GM18867 (cell line): ENCODE measurements around the gene KCNJ4.

Experiments used
- ATAC-seq: cut with Tn5 transposase; IDR thresholded peaks from one replicate; pipeline ENCODE4 v1.9.1; 2021; ENCODE audit warnings: mild to moderate bottlenecking, moderate library complexity; ENCODE audit not compliant: unreplicated experiment

The KCNJ4 gene

DNA sequence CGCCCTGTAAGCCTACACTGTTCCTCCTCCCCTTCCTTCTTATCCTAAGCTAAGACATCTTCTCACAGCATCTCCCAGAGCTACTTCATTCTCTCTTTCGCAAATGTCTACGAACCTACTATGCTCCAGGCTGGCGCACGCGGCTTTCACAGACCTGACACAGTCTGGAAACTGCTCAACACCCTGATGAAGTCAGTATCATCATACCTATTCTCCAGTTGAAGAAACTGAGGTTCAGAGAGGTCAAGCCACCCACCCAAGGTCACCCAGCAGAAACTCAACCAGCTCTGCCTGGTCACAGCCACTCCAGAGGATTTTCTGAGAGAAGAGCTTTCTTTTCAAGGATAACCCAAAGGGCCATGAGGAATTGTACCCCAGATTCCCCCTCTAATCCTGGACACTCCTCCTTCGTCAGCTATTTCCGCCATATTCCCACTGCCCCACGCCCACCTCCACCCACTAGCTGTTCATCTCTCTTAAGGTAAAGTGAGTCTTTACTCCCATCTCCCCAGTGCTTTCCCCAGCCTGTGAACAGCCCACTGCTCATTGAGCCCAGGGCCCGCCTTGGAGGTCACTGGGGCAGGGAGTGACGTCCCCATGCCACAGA lies 1.8 kb downstream of the KCNJ4 start:
- no peak for ATAC-seq

DNA sequence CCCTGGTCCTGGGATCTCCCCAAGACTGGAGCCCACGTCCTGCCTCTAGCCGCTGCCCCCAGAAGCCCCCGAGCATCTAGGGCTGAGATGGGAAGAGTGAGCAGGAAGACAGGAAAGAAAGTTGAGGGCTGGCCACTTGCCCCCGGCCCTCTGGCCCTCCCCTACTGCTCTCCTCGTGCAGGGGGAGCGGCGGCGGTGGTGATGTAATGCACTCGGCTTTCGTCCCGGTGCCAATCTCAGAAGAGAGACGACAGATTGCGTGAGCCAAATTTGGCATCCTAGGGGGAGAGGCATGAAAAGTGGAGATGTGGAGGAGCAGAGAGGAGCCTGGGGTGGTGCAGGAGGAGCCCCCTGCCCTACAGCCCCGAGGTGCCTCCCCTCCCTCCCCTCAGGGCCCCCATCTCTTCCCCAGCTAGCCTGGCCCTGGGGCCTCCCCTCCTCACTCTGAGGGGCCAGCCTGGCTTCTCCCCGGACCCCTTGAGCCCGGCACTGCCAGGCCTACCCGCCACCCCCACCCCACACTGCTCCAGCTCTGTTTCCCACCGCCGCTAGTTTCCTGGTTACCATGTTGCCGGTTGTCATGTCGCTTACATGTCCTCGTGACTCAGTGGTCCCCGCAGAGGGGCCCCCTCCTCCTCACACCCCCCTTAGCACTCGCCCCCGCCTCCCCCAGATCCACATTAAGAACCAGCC lies 2.5 kb downstream of the KCNJ4 start:
- ATAC-seq, result no peak

DNA sequence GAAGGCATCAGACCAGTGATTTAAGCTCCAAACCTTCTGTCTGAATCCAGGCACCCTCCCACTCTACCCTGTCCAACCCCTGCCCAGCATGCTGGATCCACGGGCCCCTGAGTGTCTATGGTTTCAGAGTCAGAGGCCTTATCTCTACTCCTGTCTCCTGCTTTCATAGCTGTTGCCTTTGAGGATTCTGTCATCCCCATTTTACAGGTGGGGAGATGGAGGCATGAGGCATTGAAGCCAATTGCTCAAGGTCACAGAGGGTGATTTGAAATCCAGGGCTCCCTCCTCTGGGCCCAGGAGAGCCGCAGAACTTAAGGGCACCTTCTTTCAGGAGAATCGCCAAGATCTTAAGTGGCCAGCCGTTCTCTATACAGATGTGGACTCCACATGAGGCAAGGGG lies 3.1 kb downstream of the KCNJ4 start:
- no peak for ATAC-seq

DNA sequence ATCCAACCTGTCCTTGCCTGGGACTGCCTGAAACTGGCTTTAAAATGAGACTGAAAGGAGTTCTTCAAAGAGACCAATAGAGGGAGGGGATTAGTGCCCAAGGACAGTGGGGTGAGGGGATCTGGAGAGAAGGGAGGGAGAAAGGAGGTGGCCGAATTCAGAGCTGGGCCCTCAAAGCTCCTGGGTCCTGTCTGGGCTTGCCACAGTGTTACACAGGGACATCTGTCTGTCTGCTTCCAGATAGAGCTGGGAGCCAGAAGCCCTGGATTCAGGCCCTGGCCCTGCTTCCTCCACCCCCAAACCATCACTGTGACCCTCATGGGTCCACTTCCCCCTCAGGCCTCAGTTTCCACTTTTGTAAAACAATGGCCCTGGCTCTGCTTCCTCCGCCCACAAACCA lies 3.6 kb downstream of the KCNJ4 start:
- ATAC-seq, result no peak

DNA sequence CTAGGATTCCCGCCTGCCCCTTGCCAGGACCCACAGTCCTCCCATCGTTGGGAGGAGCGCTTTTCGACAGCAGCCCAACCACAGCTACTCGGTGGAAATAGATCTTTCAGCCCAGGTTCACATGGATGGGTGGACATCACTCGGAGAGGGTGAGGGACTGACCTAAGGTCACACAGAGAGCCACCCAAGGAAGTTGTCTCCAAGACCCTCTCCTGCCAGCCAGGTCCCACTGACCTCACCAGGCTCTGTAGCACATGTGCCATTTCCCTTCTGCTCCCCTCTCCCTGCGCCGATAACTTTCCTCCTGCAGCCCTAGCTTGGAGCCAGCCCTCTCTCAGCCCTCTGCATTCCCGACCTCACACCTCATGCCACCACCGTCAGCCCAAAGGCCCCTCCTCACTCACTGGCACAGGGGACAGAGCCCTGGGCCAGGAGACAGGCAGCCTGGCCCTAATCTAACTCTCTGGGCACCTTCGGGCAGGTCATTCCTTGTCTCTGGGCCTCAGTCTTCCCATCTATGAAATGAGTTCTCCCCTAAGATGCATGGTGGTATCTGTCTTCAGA lies 4.7 kb downstream of the KCNJ4 start:
- ATAC-seq, result no peak

DNA sequence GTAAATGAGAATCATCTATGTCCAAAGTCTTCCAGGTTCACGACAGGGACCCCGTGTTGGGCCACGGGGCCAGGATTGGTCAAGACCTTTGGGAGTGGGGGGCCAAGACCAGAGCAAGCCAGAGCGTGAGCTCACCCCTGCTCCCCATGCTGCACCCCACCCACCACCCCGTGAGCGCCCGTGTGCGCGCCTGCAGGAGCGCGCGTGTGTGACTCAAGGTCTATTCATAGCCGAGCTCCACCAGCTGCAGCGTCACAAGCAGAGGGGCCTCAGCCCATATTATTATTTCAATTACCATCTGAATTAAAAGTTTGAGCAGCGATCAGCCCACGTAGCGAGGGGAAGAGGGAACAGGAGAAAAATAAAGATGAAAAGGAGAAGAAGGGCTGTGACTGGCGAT lies 5.2 kb downstream of the KCNJ4 start:
- ATAC-seq, result no peak

DNA sequence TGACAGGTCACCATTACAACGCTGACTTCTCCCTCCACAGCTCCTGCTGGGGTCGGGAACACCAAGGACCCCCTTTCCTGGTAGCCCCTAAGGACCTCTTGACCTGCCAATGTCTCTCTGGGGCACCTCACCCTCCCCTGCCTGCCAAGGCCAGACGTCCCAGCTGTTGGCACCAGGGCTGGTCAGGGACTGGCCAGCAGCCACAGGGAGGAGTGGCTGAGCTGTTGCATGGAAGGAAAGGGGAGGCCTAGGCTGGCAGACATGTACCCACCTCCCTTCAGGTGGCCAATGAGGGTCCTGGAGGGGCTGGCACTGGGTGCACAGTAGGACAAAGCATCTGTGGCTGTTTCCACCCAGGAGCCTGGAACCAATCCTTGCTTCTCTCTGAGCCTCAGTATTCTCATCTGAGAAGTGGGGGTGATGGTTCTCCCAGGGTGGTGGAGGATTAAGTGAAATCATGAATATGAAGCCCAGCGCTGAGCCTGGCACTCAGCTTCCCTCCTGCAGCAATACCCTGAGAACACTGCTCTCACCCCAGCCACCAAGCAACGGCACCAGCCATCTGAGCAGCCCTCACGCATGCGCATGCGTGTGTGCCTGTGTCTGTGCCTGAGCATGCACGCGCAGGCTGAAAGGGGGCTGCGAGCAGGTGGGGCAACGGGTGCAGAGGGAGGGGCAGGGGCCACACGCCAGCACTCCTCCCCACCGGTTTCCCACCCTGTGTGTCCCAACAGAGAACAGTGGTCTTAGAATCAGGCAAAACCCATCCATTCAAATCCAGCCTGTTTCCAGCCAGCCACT lies 5.9 kb downstream of the KCNJ4 start:
- no peak for ATAC-seq

DNA sequence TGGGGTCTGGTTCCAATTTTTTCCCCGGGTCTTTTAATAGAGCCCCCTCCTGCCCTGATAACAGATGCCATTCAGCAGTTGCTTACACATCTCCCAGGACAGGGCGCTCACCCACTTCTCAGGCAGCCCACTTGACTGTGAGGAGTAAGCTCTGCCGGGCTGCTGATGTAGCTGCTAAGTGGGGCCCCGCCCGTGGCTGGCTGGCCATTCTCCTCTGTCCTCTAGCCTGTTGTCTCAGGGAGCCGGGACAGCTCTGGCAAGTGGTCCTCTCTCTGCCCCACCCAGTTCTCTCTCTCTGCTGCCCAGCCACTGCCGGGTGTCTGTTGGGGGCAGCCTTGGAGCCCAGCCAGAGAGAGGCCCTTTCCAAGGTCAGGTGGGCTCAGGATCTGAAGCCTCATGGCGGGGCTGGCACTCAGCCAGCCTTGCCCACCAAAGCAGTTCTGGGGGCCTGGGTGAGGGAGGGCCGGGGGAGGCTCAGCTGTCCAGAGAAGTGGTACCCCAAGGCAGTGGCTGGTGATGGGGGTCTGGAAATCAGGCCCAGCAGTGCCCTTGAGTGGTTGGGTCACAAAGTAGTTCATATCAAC lies 8.9 kb downstream of the KCNJ4 start:
- no peak for ATAC-seq

DNA sequence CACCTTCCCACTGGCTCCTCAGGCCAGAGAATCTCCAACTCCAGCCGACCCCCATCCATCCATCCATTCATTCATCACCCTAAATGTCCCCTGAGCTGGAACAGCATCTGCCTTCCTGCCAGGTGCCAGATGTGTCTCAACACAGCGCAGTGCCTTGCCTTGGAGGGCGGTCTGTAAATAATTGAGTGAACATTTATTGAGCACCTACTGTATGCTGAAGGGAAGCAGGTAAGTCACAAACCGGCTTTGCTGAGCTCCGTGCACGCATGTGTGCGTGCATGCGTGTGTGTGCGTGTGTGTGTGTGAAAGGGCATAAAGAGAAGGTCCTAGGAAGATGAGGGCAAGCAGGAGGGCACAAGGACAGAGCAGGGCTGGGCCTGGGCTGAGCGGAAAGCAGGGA lies 10.2 kb downstream of the KCNJ4 start:
- ATAC-seq, result no peak

DNA sequence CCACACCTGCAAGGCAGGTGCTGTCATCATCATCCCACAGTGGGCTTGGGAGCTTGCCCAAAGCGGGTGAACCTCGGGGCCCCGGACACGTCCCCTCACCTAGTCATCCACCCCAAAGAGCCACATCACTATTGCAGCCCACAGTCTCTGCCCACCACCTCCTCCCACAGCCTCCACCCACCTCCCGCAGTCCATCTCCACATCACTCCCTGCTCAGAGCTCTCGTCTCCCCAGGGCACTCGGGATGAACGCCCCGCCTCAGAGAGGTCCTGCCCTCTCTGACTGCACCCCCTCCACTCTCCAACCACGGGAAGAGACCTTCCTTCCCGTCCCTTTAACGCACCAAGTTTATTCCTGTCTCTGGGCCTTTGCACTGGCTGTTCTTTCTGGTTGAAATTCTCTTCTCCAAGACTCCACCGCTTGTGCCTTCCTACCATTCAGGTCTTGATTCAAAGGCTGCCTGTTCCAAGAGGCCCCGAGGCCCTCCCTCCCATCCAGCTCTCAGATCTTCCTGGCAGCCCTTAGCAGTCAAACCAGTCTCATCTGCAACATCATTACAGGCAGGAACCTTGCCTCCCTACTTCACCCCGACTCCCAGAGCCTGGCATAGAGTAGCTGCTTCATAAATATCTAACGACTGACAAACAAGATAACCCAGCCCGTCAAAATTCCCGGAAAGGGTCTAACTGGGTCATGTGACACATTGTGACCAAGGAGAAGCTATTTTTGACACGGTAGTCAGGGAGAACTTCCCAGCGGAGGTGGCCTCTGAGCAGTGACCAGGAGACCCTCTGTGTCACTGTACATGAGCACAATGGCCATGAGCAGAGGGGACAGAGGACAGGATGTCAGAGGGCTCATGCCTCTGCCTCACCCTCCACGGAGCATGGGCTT lies 11.1 kb downstream of the KCNJ4 start:
- ATAC-seq, result no peak

DNA sequence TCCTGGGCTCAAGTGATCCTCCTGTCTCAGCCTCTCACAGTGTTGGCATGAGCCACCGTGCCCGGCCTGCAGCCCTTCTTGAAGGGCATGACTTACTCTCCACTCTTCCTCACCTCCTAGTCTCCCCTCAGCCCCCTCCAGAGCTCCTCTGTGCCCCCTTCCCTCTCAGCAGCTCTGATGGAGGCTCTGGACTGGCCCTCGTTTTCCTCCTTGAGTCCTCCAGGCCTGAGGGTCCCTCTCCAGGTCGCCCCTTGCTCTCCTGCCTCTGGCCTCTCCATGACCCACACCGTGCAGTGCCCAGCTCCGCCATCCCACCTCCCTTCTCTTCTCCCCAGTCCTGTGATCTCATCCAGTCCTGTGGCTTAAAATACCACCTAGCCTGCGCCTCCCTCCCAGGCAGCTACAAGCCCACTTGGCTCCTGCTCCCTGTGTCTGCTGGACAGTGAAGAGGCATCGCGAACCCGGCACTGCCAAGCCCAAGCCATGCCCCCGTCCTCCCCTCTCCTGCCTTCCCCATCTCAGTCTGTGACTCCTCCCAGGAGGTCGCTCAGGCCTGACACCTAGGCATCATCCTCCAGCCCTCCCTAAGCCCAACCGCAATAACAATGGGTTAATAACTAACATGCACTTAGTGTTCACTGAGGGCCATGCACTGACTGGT lies 11.9 kb downstream of the KCNJ4 start:
- no peak for ATAC-seq

DNA sequence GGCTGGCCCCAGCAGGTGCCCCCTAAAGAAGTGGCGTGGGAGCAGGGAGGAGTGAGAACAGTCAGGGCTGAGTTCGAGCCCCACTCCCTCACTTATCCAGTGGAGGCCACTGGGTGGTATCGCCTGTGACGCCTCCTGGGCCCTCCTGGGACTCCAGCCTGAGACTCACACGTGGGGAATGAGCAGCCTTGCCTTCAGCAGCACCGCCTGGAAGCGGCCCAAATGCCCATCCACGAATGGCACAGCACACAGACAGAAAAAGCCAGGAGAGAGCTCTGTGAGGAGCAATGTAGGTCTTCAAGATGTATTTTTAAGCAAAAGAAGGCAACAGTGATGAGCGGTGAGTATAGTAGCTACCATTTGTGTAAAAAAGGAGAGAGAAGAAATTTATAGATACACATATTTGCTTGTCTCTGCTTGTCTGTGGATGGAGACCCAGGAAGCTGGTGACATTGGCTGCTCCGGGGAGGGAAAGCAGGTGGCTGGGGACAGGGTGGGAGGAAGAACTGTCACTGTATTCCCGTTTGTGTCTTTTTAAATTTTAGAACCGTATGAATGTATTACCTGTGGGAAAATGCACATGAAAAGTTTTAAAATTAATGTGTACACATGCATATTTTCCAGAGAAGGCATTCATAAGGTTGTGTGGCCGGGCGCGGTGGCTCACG lies 13.2 kb downstream of the KCNJ4 start:
- ATAC-seq, result no peak

DNA sequence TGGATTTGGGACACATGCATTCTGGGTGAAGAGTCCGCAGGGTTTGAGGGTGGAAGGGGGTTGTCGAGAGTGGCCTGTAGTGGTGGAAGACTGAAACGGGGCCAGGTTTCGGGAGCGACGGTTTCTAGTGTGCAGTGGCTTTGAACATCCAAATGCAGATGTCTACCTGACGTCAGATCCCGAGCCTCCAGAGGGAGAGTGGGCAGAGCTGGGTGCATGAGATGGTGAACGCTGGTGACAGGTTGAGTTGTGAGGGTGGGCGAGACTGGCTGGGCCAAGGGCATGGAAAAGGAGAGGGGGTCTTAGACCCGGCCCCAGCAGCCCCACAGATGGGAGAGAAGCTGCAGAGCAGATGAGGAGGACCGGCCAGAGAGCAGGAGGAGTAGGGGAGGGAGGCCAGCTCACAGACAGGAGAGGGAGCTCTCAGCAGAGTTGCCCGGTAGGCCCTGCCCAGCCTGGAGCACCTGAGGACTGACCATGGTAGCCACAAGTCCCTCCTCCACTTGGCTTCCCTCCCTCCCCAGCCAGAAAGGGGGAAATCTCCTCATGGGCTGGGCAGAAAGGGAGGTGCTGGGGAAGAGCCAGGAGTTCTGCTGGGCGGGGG lies 14.2 kb downstream of the KCNJ4 start:
- ATAC-seq, result no peak

DNA sequence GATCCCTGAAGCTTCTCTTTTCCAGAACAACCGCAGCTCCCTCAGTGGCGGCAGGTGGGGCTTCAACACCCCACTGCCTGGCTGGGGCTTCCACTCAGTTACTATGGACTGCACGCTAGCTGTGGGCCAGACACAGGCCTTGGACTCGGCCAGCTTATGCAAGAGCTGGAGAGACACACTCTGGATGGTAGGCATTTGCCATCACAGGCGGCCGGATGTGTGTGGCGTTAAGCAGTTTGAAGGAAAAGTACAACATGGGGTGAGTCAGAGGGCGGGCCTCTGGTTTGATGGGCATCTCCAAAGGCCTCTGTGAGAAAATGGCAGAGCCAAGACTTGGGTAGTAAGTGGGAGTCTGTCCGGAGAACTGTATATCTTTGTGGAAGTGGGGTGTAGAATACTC lies 17.6 kb downstream of the KCNJ4 start:
- no peak for ATAC-seq

DNA sequence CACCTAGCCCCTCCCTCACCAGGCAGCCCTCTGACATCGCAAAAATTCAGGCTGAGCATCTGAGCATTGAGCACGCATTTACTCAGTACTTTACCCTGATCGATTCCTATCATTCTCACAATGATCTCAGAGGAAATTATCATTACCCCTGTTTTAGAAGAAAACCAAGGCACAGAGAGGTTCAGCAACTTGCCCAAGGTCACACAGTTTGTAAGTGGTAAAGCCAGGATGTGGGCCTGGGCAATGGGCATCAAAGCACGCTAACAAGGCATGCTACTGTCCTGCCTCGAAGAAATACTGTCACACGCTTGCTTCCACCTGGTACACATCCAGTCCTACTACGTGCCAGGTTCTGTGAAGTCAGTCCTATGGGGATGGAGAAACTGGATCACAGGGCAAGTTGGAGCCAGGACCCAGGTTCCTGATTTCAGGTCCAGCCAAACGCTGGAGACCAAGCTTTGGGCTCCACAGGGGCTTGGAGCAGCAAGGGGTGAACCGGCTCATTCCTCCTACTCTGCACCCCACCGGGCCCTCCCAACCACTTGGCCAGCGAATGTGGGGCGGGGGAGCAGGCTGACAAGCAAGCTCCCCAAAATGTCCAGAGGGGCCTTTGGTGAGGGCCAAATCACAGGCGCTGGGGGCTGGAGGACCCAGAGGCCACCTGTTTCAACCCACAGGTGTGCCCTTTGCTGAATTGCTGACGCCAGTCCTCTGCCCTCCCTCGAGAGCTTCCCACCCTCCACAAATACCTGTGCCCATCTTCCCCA lies 18.2 kb downstream of the KCNJ4 start:
- ATAC-seq, result no peak

DNA sequence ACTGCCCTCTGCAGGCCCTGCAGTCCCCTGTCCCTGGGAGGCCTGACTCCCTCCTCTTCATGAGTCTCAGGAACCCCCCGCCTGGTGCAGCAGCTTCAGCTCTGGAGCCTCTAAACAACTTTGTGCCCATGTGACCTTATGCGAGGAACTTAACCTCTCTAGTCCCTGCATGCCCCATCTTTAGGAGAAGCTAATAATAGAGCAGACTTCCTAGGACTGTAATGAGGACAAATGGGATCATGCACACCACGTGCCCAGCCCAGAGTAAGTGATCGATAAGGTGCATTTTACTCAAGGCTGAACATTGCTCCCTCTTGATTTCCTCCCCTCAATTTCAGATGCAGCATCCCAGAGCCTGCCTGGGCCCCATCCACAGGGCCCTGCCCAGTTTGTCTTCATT lies 19.0 kb downstream of the KCNJ4 start:
- no peak for ATAC-seq

DNA sequence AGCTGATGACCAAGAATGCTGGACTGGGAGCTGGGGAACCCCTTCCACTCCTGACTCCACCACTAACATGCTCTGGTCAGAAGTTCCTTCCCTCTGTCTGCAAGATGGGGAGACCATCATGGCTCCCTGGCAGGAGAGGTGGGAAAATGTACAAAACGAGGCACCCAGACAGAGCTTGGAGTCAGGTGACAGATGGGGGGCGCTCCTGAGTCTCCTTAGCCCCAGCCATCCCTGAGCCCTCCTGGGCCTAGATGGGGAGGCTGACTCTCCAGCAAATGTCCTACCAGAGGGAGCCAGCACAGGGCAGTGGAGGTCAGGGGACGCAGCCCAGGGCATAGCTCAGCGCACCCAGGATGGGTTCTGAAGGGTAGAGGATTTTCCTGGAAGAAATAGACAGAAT lies 20.0 kb downstream of the KCNJ4 start:
- no peak for ATAC-seq

DNA sequence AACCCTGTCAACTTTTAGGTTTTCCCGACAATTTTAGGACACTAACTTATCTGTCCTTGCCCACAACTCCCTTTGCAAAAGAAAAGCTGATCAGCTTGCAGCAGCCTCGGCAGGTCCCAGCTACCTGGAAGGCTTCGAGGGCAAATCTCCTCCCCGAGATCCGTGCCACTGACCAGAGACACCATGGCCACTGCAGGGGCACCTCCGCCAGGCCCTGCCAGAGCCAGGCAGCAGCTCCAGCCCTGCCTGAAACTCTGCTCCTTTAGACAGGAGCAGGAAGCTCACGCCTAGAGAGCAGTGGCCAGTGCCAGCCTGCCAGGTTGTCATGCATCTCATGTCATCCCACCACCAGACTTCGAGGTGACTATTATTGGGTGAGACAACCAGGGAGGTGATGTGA lies 21.1 kb downstream of the KCNJ4 start:
- no peak for ATAC-seq
